ENCODE results near the gene FREY1.
A peak's percentile ranks its signal among the peaks of the same experiment; 100 is the strongest.

DNA sequence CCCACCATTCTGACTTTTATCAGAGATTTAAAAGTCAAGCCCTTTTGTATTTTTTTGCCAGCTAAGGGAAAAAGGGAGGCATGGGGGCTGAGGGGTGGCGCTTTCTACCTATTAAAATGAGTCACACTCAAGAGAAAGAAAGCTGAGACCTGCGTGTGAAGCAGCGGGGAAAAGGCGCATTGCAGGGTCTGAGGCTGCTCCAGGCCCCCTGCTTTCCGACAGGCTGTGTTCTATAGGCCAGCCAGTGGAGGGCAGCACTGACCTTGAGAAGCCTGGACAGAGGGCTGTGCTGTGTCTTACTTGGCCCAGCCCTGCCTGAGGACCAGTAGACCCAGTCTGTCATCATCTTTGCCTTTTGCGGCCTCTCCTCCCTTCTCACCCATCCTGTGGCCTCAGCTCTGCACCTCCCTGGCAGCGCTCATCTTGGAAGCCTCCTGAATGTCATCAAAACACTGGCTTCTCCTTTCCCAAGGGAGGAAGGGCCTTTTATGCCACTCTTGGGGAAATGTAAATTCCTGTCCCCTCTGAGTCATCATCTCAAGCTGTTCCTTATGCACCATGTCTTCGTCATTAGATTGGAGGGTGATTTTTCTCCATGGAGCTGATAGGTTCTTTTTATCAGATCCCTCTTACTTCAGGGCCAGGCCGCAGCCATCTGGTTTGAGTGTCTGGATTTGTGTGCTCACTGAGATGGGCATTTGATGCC lies 34.3 kb downstream of the FREY1 start:
- TF ChIP-seq, protein P1, sequence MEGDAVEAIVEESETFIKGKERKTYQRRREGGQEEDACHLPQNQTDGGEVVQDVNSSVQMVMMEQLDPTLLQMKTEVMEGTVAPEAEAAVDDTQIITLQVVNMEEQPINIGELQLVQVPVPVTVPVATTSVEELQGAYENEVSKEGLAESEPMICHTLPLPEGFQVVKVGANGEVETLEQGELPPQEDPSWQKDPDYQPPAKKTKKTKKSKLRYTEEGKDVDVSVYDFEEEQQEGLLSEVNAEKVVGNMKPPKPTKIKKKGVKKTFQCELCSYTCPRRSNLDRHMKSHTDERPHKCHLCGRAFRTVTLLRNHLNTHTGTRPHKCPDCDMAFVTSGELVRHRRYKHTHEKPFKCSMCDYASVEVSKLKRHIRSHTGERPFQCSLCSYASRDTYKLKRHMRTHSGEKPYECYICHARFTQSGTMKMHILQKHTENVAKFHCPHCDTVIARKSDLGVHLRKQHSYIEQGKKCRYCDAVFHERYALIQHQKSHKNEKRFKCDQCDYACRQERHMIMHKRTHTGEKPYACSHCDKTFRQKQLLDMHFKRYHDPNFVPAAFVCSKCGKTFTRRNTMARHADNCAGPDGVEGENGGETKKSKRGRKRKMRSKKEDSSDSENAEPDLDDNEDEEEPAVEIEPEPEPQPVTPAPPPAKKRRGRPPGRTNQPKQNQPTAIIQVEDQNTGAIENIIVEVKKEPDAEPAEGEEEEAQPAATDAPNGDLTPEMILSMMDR (conservative IDR thresholded peaks at IDR 0.05; ENCODE audit: low read depth, low read length): peak; percentile 81
- TF ChIP-seq CEBPB (IDR thresholded peaks at IDR 0.05; ENCODE audit: low read depth, low read length): 0 out of 2 replicates have a peak, but pooled peaks have one; percentile 15
- TF ChIP-seq RFX5 (IDR thresholded peaks at IDR 0.05; ENCODE audit: low read depth, low read length): no peak
- peak; percentile 88 for TF ChIP-seq MAFK (IDR thresholded peaks at IDR 0.05; ENCODE audit: low read depth, low read length)
- no peak for TF ChIP-seq POLR2A (IDR thresholded peaks at IDR 0.05; ENCODE audit: low read depth, low read length)
- peak; percentile 81 for TF ChIP-seq RCOR1 (IDR thresholded peaks at IDR 0.05; ENCODE audit: insufficient replicate concordance, low read length)
- TF ChIP-seq MXI1 (IDR thresholded peaks at IDR 0.05; ENCODE audit: borderline replicate concordance, low read depth, low read length): no peak
- peak; percentile 78 for TF ChIP-seq FOS (IDR thresholded peaks at IDR 0.05; ENCODE audit: low read depth, low read length)
- TF ChIP-seq MAZ (IDR thresholded peaks at IDR 0.05; ENCODE audit: borderline replicate concordance, low read depth, low read length): no peak
- TF ChIP-seq CHD1 (IDR thresholded peaks at IDR 0.05; ENCODE audit: low read depth, low read length): no peak
- TF ChIP-seq RAD21 (IDR thresholded peaks at IDR 0.05; ENCODE audit: low read length): peak; percentile 82
- TF ChIP-seq, protein P2, sequence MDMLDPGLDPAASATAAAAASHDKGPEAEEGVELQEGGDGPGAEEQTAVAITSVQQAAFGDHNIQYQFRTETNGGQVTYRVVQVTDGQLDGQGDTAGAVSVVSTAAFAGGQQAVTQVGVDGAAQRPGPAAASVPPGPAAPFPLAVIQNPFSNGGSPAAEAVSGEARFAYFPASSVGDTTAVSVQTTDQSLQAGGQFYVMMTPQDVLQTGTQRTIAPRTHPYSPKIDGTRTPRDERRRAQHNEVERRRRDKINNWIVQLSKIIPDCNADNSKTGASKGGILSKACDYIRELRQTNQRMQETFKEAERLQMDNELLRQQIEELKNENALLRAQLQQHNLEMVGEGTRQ (IDR thresholded peaks at IDR 0.05; ENCODE audit: low read depth, low read length): no peak
- no peak for TF ChIP-seq BHLHE40 (IDR thresholded peaks at IDR 0.05; ENCODE audit: low read depth, low read length)
